H1 (cell line): ENCODE results near the gene MDFI. TPM values are rescaled to one million over a fixed set of nuclear protein-coding genes. Genes with fewer than 3 reads are reported as not detected.

Experiments
- EGR1 ChIP-seq: IDR thresholded peaks from 2 replicates; pipeline ENCODE4 v1.6.1; 2011; ENCODE audit warnings: low read depth, low read length, borderline replicate concordance
- FOSL1 ChIP-seq: IDR thresholded peaks from 2 replicates; pipeline ENCODE4 v1.6.1; 2011; ENCODE audit warnings: mild to moderate bottlenecking, low read depth, low read length, moderate library complexity; ENCODE audit not compliant: insufficient read depth
- KDM1A ChIP-seq: fragments of 200-600, 300-600 bp; sonication (generic); IDR thresholded peaks from 2 replicates; pipeline ENCODE4 v1.7.1; 2016; ENCODE audit warnings: mild to moderate bottlenecking, low read length, borderline replicate concordance
- KDM4A ChIP-seq: IDR thresholded peaks from one replicate; pipeline ENCODE4 v1.7.1; 2012; ENCODE audit warnings: low read depth, mild to moderate bottlenecking, moderate library complexity, low read length, inconsistent platforms; ENCODE audit not compliant: severe bottlenecking
- TBP ChIP-seq: IDR thresholded peaks from 2 replicates; pipeline ENCODE4 v1.6.1; 2011; ENCODE audit warnings: low read depth, low read length, improper control_type of control experiment
- USF2 ChIP-seq: IDR thresholded peaks from 2 replicates; pipeline ENCODE4 v1.6.1; 2011; ENCODE audit warnings: low read length, improper control_type of control experiment
- polyA plus RNA-seq, 7 experiments: library from polyadenylated mRNA; depleted of rRNA in 3 of 7; stranded (reverse) in 5 of 7; unstranded in 2 of 7; fragments of >200 nt in 5 of 7; fragments of 200-250 nt in 2 of 7; gene quantifications; 1 replicate in 5 of 7; 2 replicates in 1 of 7; 4 replicates in 1 of 7; pipeline versions ENCODE4 v1.2.1 to v1.2.3, GENCODE V29; 2011 to 2013; ENCODE audit warnings: missing spikeins in 2 of 7, mixed read lengths in 2 of 7
- total RNA-seq: library from RNA; stranded (reverse); fragmentation: NEBNext Ultra II Directional; extraction: Animal tissue kit (Norgen Biotek cat#: 25700); gene quantifications from 2 replicates; pipeline ENCODE4 v1.2.1, GENCODE V29; 2021

The MDFI gene
- total and polyA plus RNA-seq, 2 of the 8 experiments (the other 6 are each of a cell fraction or from before 2014, with no cell fraction given), result 41.0 to 65.6 TPM

- no peak for TF ChIP-seq TBP
- TF ChIP-seq FOSL1, result no peak
- no peak for TF ChIP-seq KDM1A
- no peak; the same call in 1 of the 2 replicates for TF ChIP-seq EGR1
- TF ChIP-seq KDM4A, result peak; percentile 54
- TF ChIP-seq USF2, result no peak
Observed at GRCh38 chr6:41638935-41639808, 904 bp downstream of the MDFI start (continued).
